ENCODE measurements around the gene C11orf21. TPM values are rescaled to one million over a fixed set of nuclear protein-coding genes. Genes with fewer than 3 reads are reported as not detected.

The C11orf21 gene
- total RNA-seq, 1 donor from 2014 or later = 12.1 TPM

DNA sequence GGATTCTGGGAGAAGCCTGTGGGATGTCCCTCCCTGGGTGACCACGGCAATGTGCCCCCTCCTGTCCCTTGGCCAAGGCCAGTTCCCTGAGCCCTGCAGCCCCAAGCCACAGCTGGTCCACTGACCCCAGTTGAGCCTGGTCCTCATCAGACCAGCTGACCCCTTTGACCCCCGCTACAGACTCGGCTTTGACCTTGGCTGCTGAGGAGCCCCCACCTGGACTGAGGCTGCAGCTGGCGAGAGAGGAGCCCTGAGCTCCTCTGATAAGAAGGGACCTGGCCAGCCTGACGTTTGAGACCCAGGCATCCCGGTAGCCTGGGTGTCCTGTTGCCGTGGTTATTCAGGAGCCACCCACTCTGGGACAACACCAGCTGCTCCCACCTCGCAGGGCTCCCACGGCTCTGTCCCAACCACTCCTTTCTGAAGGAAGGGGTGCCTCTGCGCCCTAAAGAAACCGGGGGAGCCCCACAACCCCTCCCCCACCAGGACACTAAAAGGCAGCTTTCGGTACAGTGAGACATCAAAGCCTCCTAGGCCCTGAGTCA lies 34.3 kb downstream of the C11orf21 start:
- no peak overlapping the region for H3K27ac ChIP-seq
- no peaks in the 10 kb centered on the region for H3K9me3 ChIP-seq
- no peak overlapping the region for H3K4me3 ChIP-seq
- intact Hi-C loops (cut with DNase I) = no loop called here
- TF ChIP-seq, protein P1, sequence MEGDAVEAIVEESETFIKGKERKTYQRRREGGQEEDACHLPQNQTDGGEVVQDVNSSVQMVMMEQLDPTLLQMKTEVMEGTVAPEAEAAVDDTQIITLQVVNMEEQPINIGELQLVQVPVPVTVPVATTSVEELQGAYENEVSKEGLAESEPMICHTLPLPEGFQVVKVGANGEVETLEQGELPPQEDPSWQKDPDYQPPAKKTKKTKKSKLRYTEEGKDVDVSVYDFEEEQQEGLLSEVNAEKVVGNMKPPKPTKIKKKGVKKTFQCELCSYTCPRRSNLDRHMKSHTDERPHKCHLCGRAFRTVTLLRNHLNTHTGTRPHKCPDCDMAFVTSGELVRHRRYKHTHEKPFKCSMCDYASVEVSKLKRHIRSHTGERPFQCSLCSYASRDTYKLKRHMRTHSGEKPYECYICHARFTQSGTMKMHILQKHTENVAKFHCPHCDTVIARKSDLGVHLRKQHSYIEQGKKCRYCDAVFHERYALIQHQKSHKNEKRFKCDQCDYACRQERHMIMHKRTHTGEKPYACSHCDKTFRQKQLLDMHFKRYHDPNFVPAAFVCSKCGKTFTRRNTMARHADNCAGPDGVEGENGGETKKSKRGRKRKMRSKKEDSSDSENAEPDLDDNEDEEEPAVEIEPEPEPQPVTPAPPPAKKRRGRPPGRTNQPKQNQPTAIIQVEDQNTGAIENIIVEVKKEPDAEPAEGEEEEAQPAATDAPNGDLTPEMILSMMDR (IDR thresholded peaks at IDR 0.05) = no peak
- H3K36me3 ChIP-seq = no peaks in the 10 kb centered on the region
- DNase-seq (no peak), ATAC-seq (no peak)
- H3K27me3 ChIP-seq (ENCODE audit: low read depth) = peaks cover 47% of the 10 kb centered on the region
- peaks cover 31% of the 10 kb centered on the region for H3K4me1 ChIP-seq

DNA sequence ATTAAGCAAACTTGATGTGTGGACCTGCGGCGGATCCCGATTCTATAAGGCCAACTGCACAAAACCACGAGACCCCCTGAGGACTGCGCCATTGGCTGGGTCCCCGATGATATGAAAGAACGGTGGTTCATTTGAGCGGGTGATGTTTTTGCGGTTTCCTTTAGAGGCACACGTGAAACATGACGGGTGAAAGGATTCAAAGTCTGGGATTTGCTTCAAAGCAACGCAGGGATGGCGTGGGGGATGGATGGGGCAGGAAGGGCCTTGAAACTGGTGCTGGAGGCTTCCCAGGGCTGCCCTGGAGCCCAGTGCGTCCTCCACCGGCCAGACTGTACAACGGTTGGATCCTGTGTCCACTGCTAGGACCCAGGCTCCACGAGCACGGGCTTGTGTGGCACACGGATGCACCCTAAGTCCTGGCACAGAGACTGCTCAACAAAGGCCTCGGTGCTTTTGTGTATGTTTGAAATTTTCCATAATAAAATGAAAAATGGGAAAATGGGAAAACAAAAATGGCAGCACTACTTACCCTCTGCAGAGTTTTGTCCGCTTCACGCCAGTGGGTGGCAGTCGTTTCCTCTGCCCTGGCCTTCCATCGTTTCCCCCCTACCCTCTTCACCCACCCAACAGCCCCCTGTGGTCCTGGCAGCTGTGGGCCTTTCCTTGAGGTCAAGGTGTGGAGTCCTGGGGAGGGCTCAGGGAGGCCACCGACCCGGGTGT lies 35.0 kb downstream of the C11orf21 start:
- DNase-seq = no peak
- TF ChIP-seq, protein P1 (IDR thresholded peaks at IDR 0.05) = no peak
- Histone ChIP-seq H3K27me3 (ENCODE audit: low read depth) (peaks cover 41% of the 10 kb centered on the region), H3K4me1 (peaks cover 31% of the 10 kb centered on the region), H3K4me3 (no peak overlapping the region), H3K27ac (no peak overlapping the region), H3K36me3 (no peaks in the 10 kb centered on the region), H3K9me3 (no peaks in the 10 kb centered on the region)
- intact Hi-C loops (cut with DNase I) = no loop called here
- no peak for ATAC-seq

DNA sequence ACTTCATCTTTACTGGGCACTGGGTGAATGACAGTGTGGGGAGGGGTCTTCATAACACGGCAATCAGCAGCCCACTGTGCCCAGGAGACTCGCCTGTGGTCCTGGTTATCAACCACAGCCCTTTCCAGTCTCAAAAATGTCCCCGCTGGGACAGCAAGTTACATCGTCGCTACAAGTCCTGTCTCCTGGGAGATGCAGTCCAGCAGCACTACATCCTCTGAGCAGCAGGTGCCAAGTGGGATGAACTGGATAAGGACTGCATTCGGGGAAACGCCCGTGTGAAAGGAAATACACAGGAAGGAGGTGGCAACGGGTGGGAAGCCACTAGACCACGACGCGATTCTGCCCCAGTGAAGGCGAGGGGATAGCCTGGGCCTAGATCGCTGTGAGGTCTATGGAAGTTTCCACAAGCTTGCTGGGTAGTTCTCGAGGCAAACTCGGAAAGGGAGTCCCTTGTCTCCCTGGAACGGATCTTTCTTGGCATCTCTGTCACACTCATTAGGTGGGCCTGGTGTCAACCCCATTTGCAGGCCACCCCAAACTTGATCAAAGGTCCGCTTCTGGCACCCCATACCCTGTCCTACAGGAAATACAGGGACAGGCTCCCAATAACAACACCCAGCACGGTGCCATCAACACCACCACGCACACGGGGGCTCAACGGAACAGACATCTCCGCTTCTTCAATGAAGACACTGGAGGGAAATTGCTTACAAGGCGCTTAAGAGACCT lies 35.7 kb downstream of the C11orf21 start:
- H3K4me1 ChIP-seq = peaks cover 30% of the 10 kb centered on the region
- no peak overlapping the region for H3K4me3 ChIP-seq
- ATAC-seq = no peak
- TF ChIP-seq, protein P1 (IDR thresholded peaks at IDR 0.05) = no peak
- no peaks in the 10 kb centered on the region for H3K9me3 ChIP-seq
- H3K36me3 ChIP-seq = no peaks in the 10 kb centered on the region
- H3K27me3 ChIP-seq (ENCODE audit: low read depth) = peaks cover 34% of the 10 kb centered on the region
- peak overlapping the region; percentile 36 for H3K27ac ChIP-seq
- intact Hi-C loops (cut with DNase I) = no loop called here
- DNase-seq = no peak

DNA sequence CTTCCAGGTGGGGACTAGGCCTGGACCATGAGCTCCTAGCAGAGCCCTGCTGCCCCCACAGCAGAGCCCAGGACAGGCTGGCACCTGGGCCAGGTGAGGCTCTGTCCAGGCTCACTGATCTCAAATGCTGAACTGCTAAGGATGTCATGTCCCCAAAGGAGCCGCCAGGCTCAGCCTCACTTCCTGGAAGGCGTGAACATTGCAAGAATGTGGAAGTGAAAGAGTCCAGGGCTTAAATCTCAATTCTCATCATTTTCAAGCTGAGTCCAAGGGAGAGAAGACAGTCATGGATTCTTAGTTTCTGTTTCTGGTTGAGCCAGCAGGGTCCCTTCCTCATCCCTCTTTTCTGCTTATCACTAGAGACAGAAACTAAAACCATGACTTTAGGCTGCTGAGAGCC lies 36.3 kb downstream of the C11orf21 start:
- Histone ChIP-seq H3K36me3 (no peaks in the 10 kb centered on the region), H3K27ac (peak overlapping the region; percentile 36), H3K4me3 (no peak overlapping the region), H3K9me3 (no peaks in the 10 kb centered on the region), H3K4me1 (peaks cover 24% of the 10 kb centered on the region), H3K27me3 (ENCODE audit: low read depth) (peaks cover 27% of the 10 kb centered on the region)
- DNase-seq (peak; percentile 68), ATAC-seq (no peak)
- intact Hi-C loops (cut with DNase I) = no loop called here
- TF ChIP-seq, protein P1 (IDR thresholded peaks at IDR 0.05) = no peak

DNA sequence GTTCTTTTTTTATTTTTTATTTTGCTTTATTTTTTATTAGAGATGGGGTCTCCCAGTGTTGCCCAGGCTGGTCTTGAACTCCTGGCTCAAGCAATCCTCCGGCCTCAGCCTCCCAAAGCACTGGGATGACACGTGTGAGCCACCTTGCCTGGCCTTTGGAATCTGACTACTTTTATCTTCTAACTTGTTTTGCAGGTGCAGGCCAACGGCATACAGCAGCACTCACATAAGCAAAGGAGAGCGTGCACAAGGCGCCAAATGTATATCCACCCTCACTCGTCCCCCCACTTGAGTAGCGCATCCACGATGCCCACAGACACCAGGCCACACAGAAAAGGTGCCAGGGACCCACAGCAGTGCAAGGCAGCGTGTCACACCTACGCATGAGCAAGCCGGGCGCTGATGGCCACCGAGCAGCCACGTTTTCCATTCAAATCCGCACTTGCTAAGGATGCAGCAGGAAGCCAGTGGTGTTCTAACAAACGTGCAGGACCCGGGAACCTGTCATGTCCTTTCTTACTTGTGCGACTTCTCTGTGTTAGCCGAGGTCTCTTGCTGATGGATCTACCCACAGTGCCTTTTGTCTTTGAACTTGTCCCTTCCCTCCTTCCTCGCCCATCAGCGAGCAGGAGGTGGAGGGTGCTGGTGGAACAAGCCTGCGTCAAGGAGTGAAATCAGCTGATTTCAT lies 37.2 kb downstream of the C11orf21 start:
- intact Hi-C loops (cut with DNase I) = no loop called here

More for the DNA sequence above, 37.2 kb downstream of the C11orf21 start:
- Histone ChIP-seq H3K27ac (no peak overlapping the region), H3K4me3 (no peak overlapping the region), H3K36me3 (no peaks in the 10 kb centered on the region), H3K9me3 (no peaks in the 10 kb centered on the region), H3K27me3 (ENCODE audit: low read depth) (peaks cover 20% of the 10 kb centered on the region), H3K4me1 (peaks cover 15% of the 10 kb centered on the region)
- ATAC-seq (no peak), DNase-seq (no peak)
- TF ChIP-seq, protein P1 (IDR thresholded peaks at IDR 0.05) = no peak

Data from lower lobe of right lung (tissue), 2 donors.